Measurements from ENCODE around the gene S100A1. TPM values are rescaled to one million over a fixed set of nuclear protein-coding genes. Genes with fewer than 3 reads are reported as not detected.

S100A1 gene
- total RNA-seq, 2 donors from 2014 or later = not detected

DNA sequence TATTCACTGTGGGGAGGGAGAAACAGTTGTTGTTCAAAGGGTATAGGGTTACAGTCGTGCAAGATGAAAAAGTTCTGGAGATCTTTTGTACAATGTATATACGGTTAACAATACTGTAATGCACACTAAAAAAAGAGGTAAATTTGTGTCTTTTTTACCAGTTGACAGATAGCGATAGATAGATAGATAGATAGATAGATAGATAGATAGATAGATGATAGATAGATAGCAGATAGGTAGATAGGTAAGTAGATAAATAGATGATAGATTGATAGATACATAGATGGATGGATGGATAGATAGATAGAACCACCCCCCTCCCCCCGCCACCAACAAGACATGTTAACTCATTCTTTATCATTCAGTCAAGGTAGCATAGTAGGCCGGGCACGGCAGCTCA, 25.5 kb upstream of the S100A1 start:
- H3K9me3 Mint-ChIP-seq = no peaks in the 10 kb centered on the region
- H3K27ac Mint-ChIP-seq = no peak overlapping the region
- no peak for ATAC-seq (replicated peaks)
- H3K27me3 Mint-ChIP-seq = no peaks in the 10 kb centered on the region
- H3K4me3 Mint-ChIP-seq = no peak overlapping the region
- H3K36me3 Mint-ChIP-seq (ENCODE audit: low read depth) = no peaks in the 10 kb centered on the region
- peaks cover 5% of the 10 kb centered on the region for H3K4me1 Mint-ChIP-seq

DNA sequence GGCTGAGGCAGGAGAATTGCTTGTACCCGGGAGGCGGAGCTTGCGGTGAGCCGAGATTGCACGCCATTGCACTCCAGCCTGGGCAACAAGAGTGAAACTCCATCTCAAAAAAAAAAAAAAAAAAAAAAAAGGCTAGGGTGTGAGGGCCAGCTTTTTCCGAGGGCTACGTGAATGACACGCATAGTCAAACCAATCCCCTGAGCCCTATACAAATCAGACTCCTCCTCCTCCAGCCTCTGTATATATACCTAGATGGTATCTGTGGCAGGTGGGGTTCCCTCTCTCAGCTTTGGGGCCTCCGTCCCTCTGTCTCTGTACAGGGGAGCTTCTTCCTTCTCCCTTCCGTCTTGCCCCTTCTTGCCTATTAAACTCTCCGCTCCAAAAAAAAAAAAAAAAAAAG, 22.0 kb upstream of the S100A1 start:
- ATAC-seq (replicated peaks) = no peak
- H3K27ac Mint-ChIP-seq = no peak overlapping the region
- no peaks in the 10 kb centered on the region for H3K9me3 Mint-ChIP-seq
- H3K27me3 Mint-ChIP-seq = no peaks in the 10 kb centered on the region
- no peak overlapping the region for H3K4me3 Mint-ChIP-seq
- no peaks in the 10 kb centered on the region for H3K4me1 Mint-ChIP-seq
- H3K36me3 Mint-ChIP-seq (ENCODE audit: low read depth) = no peaks in the 10 kb centered on the region

DNA sequence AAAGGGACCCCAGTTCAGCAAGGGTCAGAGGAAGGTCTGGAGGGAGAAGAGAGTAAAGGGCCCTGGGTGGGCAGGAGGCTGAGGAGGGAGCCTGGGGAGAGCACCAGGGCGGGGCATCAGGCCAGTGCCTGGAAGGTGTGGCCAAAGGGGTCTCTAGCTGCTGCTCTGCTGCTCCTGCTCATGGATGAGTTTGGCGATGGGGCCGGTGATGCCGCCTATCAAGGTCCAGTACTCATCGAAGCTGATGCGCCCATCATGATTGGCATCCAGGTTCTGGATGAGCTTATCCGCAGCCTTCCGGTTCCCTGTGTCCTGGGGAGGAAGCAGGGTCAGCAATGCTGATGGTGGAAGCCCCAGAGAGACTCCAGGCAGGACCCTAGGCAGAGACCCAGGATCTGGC, 20.9 kb upstream of the S100A1 start:
- Mint-ChIP-seq H3K27me3 (no peaks in the 10 kb centered on the region), H3K36me3 (ENCODE audit: low read depth) (no peaks in the 10 kb centered on the region), H3K4me1 (no peaks in the 10 kb centered on the region), H3K27ac (no peak overlapping the region), H3K9me3 (no peaks in the 10 kb centered on the region), H3K4me3 (no peak overlapping the region)
- no peak for ATAC-seq (replicated peaks)

DNA sequence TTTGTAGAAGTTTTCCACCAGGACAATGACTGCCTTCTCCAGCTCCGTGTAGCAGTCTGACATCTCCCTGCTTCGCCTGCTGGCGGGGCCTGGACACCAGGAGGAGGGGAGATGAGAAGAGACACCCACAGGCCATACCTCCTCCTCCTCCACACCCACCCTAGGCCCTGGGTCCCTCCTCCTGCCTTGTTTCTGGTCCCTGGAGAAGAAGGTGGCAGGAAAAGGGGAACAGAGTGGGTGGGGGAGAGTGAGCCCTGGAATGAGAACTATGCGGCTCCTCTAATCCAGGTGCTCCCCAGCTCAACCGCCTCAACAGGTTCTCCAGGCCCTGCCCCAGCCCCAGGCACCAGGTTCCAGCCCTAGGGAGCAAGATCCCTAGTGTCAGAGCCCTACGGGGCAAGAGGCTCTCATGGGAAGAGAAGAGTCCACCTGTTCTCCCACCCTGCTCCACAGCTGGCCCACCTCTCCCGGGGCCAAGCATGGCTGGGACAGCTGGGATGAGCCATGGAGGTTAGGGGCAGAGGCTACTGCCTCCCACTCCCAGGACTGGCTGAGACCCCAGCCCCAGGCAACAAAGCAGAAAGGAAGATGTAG, 20.0 kb upstream of the S100A1 start:
- no peaks in the 10 kb centered on the region for H3K27me3 Mint-ChIP-seq
- no peaks in the 10 kb centered on the region for H3K4me1 Mint-ChIP-seq
- H3K9me3 Mint-ChIP-seq = no peaks in the 10 kb centered on the region
- peak overlapping the region; percentile 15 for H3K27ac Mint-ChIP-seq
- ATAC-seq (replicated peaks) = no peak
- H3K4me3 Mint-ChIP-seq = no peak overlapping the region
- H3K36me3 Mint-ChIP-seq (ENCODE audit: low read depth) = no peaks in the 10 kb centered on the region

DNA sequence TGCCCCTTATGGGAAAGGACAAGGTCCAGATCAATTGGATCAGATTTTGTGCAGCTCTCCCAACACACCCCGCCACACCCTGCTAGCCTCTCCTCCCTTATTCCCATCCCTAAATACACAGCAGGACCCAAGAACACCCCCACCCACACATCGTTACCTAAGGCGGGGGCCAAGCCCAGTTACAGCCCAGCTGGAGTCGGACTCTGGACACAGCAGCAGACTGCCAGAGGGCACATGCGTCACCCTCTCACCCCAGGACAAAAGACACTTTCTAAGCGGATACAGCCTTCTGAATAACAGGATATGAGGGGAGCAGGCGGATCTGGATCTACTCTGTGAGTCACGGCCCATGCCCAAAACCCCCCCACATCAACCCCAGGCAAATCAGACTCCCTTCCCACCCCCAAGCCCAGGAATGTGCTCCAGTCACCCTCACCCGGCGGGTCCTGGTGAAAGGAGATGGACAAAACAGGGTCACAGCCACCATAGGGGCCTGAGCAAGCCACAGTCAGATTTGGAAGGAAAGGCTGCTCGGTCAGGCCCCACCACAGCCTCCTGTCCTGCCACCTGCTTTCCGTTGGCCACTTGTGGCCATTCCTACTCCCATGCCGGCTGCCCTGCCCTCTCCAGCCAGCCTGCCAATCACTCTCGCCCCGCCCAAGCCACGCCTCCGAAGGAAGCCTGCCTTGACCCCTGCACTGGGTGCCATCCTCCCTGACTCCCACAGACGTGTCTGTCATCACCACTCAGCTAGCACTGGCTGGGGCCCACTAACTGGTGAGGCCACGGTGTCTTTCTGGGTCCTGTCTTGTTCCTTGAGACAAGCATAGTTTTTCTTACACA, 19.3 kb upstream of the S100A1 start:
- Mint-ChIP-seq H3K27me3 (no peaks in the 10 kb centered on the region), H3K36me3 (ENCODE audit: low read depth) (no peaks in the 10 kb centered on the region), H3K4me3 (no peak overlapping the region), H3K9me3 (no peaks in the 10 kb centered on the region), H3K27ac (peak overlapping the region; percentile 79), H3K4me1 (no peaks in the 10 kb centered on the region)
- peak; percentile 19 for ATAC-seq (replicated peaks)

DNA sequence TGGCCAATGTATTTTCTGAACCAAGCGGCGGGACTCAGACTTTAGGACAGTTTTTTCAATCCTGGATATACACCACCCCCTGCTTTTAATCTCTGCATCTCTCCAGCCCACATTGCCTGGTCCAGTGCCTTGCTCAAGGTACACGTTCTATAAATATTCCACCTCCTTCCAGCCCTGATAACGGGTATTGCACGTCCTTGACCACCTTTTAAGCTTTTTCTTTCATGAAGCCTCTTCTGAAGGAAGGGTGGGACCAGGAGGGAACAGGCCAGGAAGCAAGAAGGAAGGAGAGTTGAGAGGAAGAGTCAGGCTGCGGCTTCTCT, 18.7 kb upstream of the S100A1 start:
- ATAC-seq (replicated peaks) = no peak
- Mint-ChIP-seq H3K27ac (peak overlapping the region; percentile 79), H3K9me3 (no peaks in the 10 kb centered on the region), H3K4me1 (no peaks in the 10 kb centered on the region), H3K27me3 (no peaks in the 10 kb centered on the region), H3K4me3 (no peak overlapping the region), H3K36me3 (ENCODE audit: low read depth) (no peaks in the 10 kb centered on the region)

DNA sequence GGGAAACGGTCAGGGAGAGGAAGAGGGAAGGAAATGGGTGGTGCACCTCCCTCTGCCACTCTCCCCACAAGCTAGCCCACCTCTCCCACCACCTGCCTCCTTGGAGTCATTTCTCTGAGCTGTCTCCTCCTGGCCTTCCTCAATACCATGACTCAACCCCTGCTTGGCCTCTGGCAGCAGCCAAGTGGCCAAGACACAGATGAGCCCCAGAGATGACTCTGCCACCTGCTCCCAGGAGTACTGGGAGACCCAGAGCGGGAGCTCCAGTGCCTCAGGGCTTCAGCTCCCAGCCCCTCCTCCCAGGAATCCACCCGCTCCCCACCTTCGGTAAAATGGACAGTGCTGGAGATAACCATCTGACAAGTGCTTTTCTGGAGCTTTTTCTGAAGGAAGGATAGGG, 17.9 kb upstream of the S100A1 start:
- Mint-ChIP-seq H3K27me3 (no peaks in the 10 kb centered on the region), H3K4me1 (no peaks in the 10 kb centered on the region)
- ATAC-seq (replicated peaks) = peak; percentile 32

DNA sequence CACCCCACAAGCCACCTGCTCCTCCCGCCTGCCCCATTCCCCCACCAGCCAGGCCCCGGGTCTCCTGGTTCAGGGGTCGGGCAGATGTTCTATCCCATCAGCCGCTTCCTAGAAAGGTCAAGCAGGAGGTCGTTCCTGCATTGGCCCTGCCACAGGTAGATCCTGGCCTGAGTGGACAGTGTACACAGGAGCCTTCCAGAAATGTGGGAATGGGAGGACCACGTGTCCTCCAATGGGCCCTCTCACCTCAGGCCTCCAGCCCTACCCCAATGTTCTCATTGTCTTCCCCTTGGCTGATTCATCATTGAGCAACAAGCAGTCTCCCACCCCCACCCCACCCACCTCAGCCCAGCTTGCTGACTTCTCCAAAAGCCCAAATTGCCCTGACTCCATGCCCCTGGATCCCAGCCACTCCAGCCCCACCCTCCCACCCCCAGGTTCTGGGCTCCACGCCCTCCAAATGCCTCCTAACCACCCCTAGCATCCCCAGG, 17.4 kb upstream of the S100A1 start:
- Mint-ChIP-seq H3K27me3 (no peaks in the 10 kb centered on the region), H3K9me3 (no peaks in the 10 kb centered on the region), H3K4me1 (no peaks in the 10 kb centered on the region), H3K27ac (no peak overlapping the region), H3K4me3 (no peak overlapping the region), H3K36me3 (ENCODE audit: low read depth) (no peaks in the 10 kb centered on the region)
- no peak for ATAC-seq (replicated peaks)

More for the DNA sequence above, 17.9 kb upstream of the S100A1 start:
- Mint-ChIP-seq H3K4me3 (no peak overlapping the region), H3K36me3 (ENCODE audit: low read depth) (no peaks in the 10 kb centered on the region), H3K9me3 (no peaks in the 10 kb centered on the region), H3K27ac (peak overlapping the region; percentile 28)

DNA sequence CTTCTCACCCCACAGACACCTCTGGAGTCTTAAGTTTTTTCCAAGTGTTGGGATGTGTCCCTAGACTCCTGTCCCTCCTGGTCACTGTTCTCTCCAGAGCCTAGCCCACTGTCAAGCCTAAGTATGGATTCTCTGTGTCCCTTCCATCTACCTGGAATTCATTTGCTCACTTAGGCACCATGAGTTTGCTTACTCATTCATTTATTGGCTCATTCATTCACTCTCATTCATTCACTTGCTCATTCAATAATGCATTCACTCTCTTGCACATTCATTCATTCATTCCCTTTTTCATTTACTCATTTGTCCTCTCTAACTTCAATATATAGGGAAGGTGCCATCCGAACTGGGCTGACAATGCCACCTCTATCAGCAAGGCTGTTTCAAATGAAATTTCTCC, 16.9 kb upstream of the S100A1 start:
- no peak for ATAC-seq (replicated peaks)
- H3K4me1 Mint-ChIP-seq = no peaks in the 10 kb centered on the region
- H3K36me3 Mint-ChIP-seq (ENCODE audit: low read depth) = no peaks in the 10 kb centered on the region
- no peaks in the 10 kb centered on the region for H3K27me3 Mint-ChIP-seq
- no peaks in the 10 kb centered on the region for H3K9me3 Mint-ChIP-seq
- H3K4me3 Mint-ChIP-seq = no peak overlapping the region
- no peak overlapping the region for H3K27ac Mint-ChIP-seq

DNA sequence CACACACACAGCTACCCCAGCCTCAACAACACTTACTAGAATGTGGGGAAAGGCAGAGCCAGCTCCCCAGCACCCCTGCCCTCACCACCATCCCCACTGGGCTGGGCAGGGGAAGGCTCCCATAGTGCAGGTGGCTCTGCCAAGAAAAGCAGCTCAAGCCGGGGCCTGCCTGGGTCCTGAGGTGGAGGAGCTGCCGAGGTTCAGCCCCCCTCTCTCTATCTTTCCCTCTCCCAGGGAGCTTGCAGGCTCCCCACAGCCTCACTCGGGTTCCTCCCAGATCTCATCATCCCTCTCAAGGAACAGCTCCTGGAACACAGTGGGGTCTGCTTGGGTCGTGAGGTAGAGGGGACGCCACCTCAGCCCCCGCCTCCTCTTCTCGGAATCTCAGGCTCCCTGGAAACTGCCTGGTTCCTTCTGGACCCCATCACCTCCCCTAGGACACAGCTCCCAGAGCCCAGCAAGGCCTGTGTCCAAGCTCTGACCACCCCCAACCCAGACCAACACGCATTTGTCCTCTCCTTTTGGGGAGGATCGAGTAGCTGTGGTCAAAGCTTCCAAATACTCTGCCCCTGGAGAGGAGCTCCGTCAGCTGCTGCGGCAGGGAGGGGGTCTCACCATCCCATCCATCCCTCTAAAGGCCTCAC, 16.0 kb upstream of the S100A1 start:
- Mint-ChIP-seq H3K4me3 (no peak overlapping the region), H3K9me3 (no peaks in the 10 kb centered on the region), H3K4me1 (no peaks in the 10 kb centered on the region), H3K36me3 (ENCODE audit: low read depth) (no peaks in the 10 kb centered on the region), H3K27ac (peak overlapping the region; percentile 67), H3K27me3 (no peaks in the 10 kb centered on the region)
- no peak for ATAC-seq (replicated peaks)

DNA sequence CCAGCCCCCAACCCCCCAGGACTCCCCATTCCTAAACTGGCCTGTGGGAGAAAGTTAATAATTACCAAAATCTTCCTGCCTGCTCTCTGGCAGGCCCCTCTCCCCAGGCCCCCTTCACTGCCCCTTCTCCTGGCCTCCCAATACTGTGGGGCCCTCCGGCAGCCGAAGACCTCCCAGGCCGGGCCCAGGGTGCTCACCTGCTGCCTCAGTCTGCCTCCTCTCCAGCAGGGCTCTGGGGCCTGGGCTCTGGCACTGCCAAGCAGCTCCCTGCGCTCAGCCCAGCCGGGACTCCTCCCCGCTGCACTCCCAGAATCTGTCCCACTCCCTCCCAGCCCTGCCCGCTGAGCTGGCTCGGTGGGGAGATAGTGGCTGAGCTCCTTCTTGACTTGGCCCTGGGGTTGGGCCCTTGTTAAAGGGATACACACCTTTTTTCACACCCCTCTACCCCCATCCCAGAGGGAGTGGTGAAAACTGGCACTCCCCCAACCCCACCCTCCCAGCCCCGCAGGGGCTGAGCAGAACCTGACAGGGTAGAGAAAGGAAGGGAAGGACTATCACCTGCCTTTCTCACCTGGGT, 15.4 kb upstream of the S100A1 start, which contains the start of gene S100A16:
Gene S100A16 (minus strand): TSS at position 383 of the 577 bp plus-strand sequence. CDS start 4,986 bp downstream, outside the sequence.
- Mint-ChIP-seq H3K27ac (peak within 1 kb of the TSS; percentile 71), H3K4me1 (no peaks in the 10 kb centered on the region), H3K4me3 (no peak within 1 kb of the TSS), H3K9me3 (no peaks in the 10 kb centered on the region), H3K36me3 (ENCODE audit: low read depth) (no peaks in the 10 kb centered on the region), H3K27me3 (no peaks in the 10 kb centered on the region)
- ATAC-seq (replicated peaks) = no peak

DNA sequence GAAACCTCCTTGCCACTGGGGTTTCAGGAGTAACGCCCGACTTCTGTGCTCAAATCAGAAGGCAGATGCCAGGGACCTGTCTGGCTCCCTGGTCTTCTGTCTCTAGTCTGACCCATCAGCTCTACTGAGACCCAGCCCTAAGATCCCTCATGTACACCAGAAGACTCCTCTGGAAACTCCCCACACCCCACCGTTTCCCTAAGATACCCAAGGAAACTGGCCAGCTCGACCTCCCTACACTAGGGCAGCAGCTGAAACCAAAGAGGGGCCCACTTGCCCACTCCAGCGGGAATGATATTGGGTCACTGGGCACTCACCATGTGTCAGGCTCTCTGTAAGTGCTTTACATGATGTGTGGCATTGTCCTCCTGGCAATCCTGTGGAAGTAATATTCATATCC, 14.8 kb upstream of the S100A1 start:
- Mint-ChIP-seq H3K9me3 (no peaks in the 10 kb centered on the region), H3K27me3 (no peaks in the 10 kb centered on the region), H3K4me1 (no peaks in the 10 kb centered on the region), H3K36me3 (ENCODE audit: low read depth) (no peaks in the 10 kb centered on the region), H3K27ac (peak overlapping the region; percentile 71), H3K4me3 (no peak overlapping the region)
- no peak for ATAC-seq (replicated peaks)

DNA sequence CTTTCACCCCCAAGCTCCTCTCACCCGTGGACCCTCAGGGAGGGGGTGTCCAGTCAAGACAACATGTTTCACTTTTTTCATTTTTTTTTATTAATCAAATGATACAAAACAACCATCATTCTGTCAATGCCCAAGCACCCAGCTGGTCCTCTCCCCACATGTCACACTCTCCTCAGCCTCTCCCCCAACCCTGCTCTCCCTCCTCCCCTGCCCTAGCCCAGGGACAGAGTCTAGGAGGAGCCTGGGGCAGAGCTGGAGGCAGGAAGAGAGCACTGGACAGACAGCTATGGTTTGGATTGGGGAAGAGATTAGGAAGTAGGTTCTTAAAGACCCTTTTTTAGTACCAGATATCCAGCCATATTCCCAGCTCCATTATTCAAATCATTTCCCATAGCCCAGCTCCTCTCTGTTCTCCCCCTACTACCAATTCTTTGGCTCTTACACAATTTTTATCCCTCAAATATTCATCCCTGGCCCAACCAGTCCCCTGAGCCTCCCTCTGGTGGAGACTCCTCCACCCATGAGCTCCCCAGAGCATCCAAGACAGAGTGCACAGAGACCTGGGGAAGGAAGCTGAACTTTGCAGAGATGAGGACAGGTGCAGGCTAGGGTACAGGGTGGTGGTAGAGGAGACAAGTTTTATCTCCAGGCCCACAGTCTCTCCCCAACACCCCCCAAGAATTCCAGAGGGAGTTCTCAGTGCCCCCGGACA, 13.9 kb upstream of the S100A1 start:
- no peaks in the 10 kb centered on the region for H3K27me3 Mint-ChIP-seq
- H3K27ac Mint-ChIP-seq = peak overlapping the region; percentile 71
- H3K4me3 Mint-ChIP-seq = no peak overlapping the region
- no peaks in the 10 kb centered on the region for H3K9me3 Mint-ChIP-seq
- no peaks in the 10 kb centered on the region for H3K36me3 Mint-ChIP-seq (ENCODE audit: low read depth)
- ATAC-seq (replicated peaks) = no peak
- H3K4me1 Mint-ChIP-seq = no peaks in the 10 kb centered on the region

DNA sequence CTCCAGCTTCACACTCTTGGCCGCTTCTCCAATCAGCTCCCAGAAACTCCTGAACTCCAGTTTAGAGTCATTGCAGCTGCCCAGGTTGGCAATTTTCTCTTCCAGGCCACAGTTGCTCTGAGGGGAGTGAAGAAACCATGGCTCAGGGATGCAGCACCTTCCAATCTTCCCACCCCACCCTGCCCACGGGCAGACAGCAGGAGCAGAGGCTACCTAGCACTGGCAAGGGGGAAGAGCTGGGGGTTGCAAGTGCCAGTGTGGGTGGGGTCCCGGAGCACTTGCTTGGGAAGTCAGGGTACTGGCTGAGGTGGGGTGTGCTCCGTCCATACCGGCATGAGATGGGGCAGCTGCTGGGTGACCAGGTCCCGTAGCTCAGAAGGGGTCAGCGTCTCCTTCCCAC, 13.3 kb upstream of the S100A1 start:
- Mint-ChIP-seq H3K36me3 (ENCODE audit: low read depth) (no peaks in the 10 kb centered on the region), H3K9me3 (no peaks in the 10 kb centered on the region), H3K27ac (peak overlapping the region; percentile 71), H3K27me3 (no peaks in the 10 kb centered on the region), H3K4me3 (no peak overlapping the region), H3K4me1 (no peaks in the 10 kb centered on the region)
- ATAC-seq (replicated peaks) = no peak

Data from activated T-helper 17 cell treated with anti-CD3 and anti-CD28 coated beads, Interleukin-2, amount 50 U/mL, for 72 hours (primary cell).